T-cell (primary cell): ENCODE measurements around the gene TSC22D4. TPM values are rescaled to one million over a fixed set of nuclear protein-coding genes. Genes with fewer than 3 reads are reported as not detected.
A peak's percentile ranks its signal among the peaks of the same experiment; 100 is the strongest.

Experiments
- ATAC-seq, 4 experiments: fragments of 200-7000 bp in 3 of 4; fragments of 150-1000 bp in 1 of 4; cut with Tn5 transposase; replicated peaks in 1 of 4; 1 replicate in 3 of 4; 2 replicates in 1 of 4; pipeline ENCODE4 v1.10.0; 2021; ENCODE audit warnings: moderate library complexity in 3 of 4, mild to moderate bottlenecking in 2 of 4, moderate number of reproducible peaks in 1 of 4
- CTCF ChIA-PET, 2 donors: fragments of 300-600 bp; sonication (Branson Sonifier 250); formaldehyde crosslinking; loops; one replicate each; lab custom pipeline; 2022; ENCODE audit warnings: antibody characterized with exemption in 2 of 2; lab: Charles Lee
- POLR2A ChIA-PET, 2 donors: fragments of 300-600 bp; sonication (Branson Sonifier 250); formaldehyde crosslinking; loops; one replicate each; lab custom pipeline; 2022; ENCODE audit warnings: antibody characterized with exemption in 2 of 2; lab: Charles Lee
- DNase-seq, 35 experiments: peaks; one replicate each; pipeline versions ENCODE4 v3.0.0 to v3.0.0-alpha.2; 2013 to 2023
- H3K27ac ChIP-seq: one replicate; pipeline ENCODE4 v1.5.1; 2013; ENCODE audit warnings: low read length
- H3K27me3 ChIP-seq, 2 experiments: replicated peaks in 1 of 2; 1 replicate in 1 of 2; 2 replicates in 1 of 2; pipeline versions ENCODE4 v1.6.1 to v1.7.0; 2013; ENCODE audit warnings: low read length in 1 of 2, mixed read lengths in 1 of 2; ENCODE audit not compliant: control insufficient read depth in 2 of 2, insufficient read depth in 2 of 2; ENCODE audit errors: extremely low read depth in 1 of 2
- H3K36me3 ChIP-seq, 2 donors: 1 replicate in 1 of 2; 2 replicates in 1 of 2; pipeline versions ENCODE4 v1.6.1 to v1.7.0; 2013; ENCODE audit warnings: low read length in 1 of 2; ENCODE audit not compliant: control insufficient read depth in 2 of 2, insufficient read depth in 1 of 2; ENCODE audit errors: extremely low read depth in 1 of 2
- H3K4me1 ChIP-seq, 2 experiments: 1 replicate in 1 of 2; 2 replicates in 1 of 2; pipeline versions ENCODE4 v1.6.1 to v1.7.0; 2013; ENCODE audit warnings: low read length in 2 of 2, mixed read lengths in 1 of 2; ENCODE audit not compliant: insufficient read depth in 2 of 2, control insufficient read depth in 1 of 2; ENCODE audit errors: extremely low read depth in 1 of 2
- H3K4me3 ChIP-seq, 2 donors: 1 replicate in 1 of 2; 2 replicates in 1 of 2; pipeline versions ENCODE4 v1.5.1 to v1.7.0; 2013; ENCODE audit warnings: mild to moderate bottlenecking in 2 of 2, low read length in 1 of 2, moderate library complexity in 1 of 2; ENCODE audit not compliant: control insufficient read depth in 1 of 2; ENCODE audit errors: extremely low read depth in 1 of 2
- H3K9me3 ChIP-seq: 2 replicates; pipeline ENCODE4 v1.7.0; 2013
- H3K27ac Mint-ChIP-seq, 2 donors: one replicate each; pipeline ENCODE4 v1.8.0; 2020 to 2021; ENCODE audit warnings: mild to moderate bottlenecking in 2 of 2, mixed read lengths in 2 of 2
- H3K27me3 Mint-ChIP-seq, 2 donors: one replicate each; pipeline ENCODE4 v1.8.0; 2021 to 2022; ENCODE audit warnings: mixed read lengths in 2 of 2
- H3K36me3 Mint-ChIP-seq: one replicate; pipeline ENCODE4 v1.8.0; 2021; ENCODE audit warnings: mixed read lengths
- H3K4me1 Mint-ChIP-seq, 3 donors: one replicate each; pipeline ENCODE4 v1.8.0; 2020 to 2022; ENCODE audit warnings: mixed read lengths in 3 of 3, mild to moderate bottlenecking in 1 of 3
- H3K4me3 Mint-ChIP-seq, 3 donors: one replicate each; pipeline ENCODE4 v1.8.0; 2020 to 2022; ENCODE audit warnings: mild to moderate bottlenecking in 3 of 3, mixed read lengths in 3 of 3, moderate library complexity in 3 of 3
- H3K9me3 Mint-ChIP-seq, 3 donors: one replicate each; pipeline ENCODE4 v1.8.0; 2020 to 2022; ENCODE audit warnings: mixed read lengths in 3 of 3
- WGBS: methylation state at CpG from one replicate; pipeline ENCODE4 v1.1.5; 2013; ENCODE audit warnings: missing lambda C conversion rate; ENCODE audit not compliant: insufficient coverage; 5-methylcytosine and 5-hydroxymethylcytosine counted together
- total RNA-seq, 35 experiments: library from RNA in 6 of 35; stranded (reverse) in 6 of 35; fragments of 120-200 nt in 1 of 35; gene quantifications; one replicate each; pipeline versions ENCODE4 v1.2.1 to v1.2.4 and lab custom pipeline; 2013 to 2026

The TSC22D4 gene
- total RNA-seq, 5 donors from 2014 or later (not counting 1 experiment from before 2014, with no cell fraction given), result 85.2 to 160 (median 148) TPM

GRCh38 chr7:100484673-100485045 lies 5.6 kb upstream of the TSC22D4 start:
- Mint-ChIP-seq H3K9me3 (no peaks in the 10 kb centered on the region), H3K36me3 (no peaks in the 10 kb centered on the region), H3K27ac (peak overlapping the region; percentile 72 to 82), H3K4me3 (peak overlapping the region; percentile 2 to 74 (median 52)), H3K27me3 (no peaks in the 10 kb centered on the region), H3K4me1 (peaks cover 18 to 26% (median 26%) of the 10 kb centered on the region in 3 donors)
- Histone ChIP-seq H3K4me1 (peaks cover 6 to 27% of the 10 kb centered on the region in 2 experiments), H3K27ac (no peak overlapping the region), H3K9me3 (no peaks in the 10 kb centered on the region), H3K36me3 (no peaks in the 10 kb centered on the region), H3K27me3 (peaks cover 0 to 3% of the 10 kb centered on the region in 2 experiments), H3K4me3 (no peak overlapping the region)
- CTCF ChIA-PET, result no interaction called here
- peak in 1 of 35 experiments; percentile 29 for DNase-seq
- POLR2A ChIA-PET, result no interaction called here
- 82% methylated on average over 5 of the region's 6 CpGs for WGBS
- no peak for ATAC-seq

GRCh38 chr7:100483722-100484672 lies 5.0 kb upstream of the TSC22D4 start, which contains the start of gene NYAP1:
NYAP1 (plus strand) TSS chr7:100483927; CDS start chr7:100485312, 1,385 bp downstream.
- H3K36me3 ChIP-seq, result no peaks in the 10 kb centered on the region
- no peaks in the 10 kb centered on the region for H3K9me3 ChIP-seq
- H3K27ac ChIP-seq, result peak within 1 kb of the TSS; percentile 4
- H3K4me3 ChIP-seq, result peak within 1 kb of the TSS; percentile 58 to 71
- Mint-ChIP-seq H3K4me3 (peak within 1 kb of the TSS; percentile 79 to 86 (median 83)), H3K4me1 (peaks cover 22 to 25% (median 24%) of the 10 kb centered on the region in 3 donors), H3K9me3 (no peaks in the 10 kb centered on the region), H3K27me3 (no peaks in the 10 kb centered on the region), H3K27ac (peak within 1 kb of the TSS; percentile 73 to 82), H3K36me3 (no peaks in the 10 kb centered on the region)
- CTCF ChIA-PET, result interaction anchor here (1.0 to 1.9 kb wide), 3 partner anchors 15 to 55 kb away, joined by 3 to 6 read pairs (median 6); partner anchors contain the start of gene AGFG2 (in 1 of the 2)
- 86% methylated on average over 11 of the region's 45 CpGs for whole genome bisulfite sequencing
- POLR2A ChIA-PET, result no interaction called here
- ATAC-seq (peak; percentile 58 to 62 (median 60)), DNase-seq (peak in 32 of 35 experiments; percentile 28 to 77 (median 50))
- peaks cover 10 to 29% of the 10 kb centered on the region in 2 experiments for H3K4me1 ChIP-seq
- peaks cover 0 to 3% of the 10 kb centered on the region in 2 experiments for H3K27me3 ChIP-seq

GRCh38 chr7:100483090-100483721 lies 4.2 kb upstream of the TSC22D4 start:
- H3K27ac ChIP-seq, result no peak overlapping the region
- under 1% methylated on average over 74 of the region's 79 CpGs for WGBS
- peak; percentile 41 to 90 (median 73) for DNase-seq

GRCh38 chr7:100482728-100483089 lies 3.7 kb upstream of the TSC22D4 start:
- no peaks in the 10 kb centered on the region for H3K9me3 Mint-ChIP-seq
- no peak for DNase-seq
- H3K4me3 Mint-ChIP-seq, result peak overlapping the region; percentile 79 to 86 (median 83)
- peak overlapping the region; percentile 73 to 74 for H3K27ac Mint-ChIP-seq
- Histone ChIP-seq H3K36me3 (no peaks in the 10 kb centered on the region), H3K9me3 (no peaks in the 10 kb centered on the region), H3K27ac (no peak overlapping the region), H3K27me3 (peaks cover 0 to 3% of the 10 kb centered on the region in 2 experiments), H3K4me3 (peak overlapping the region; percentile 58 to 71), H3K4me1 (peaks cover 10 to 29% of the 10 kb centered on the region in 2 experiments)
- H3K4me1 Mint-ChIP-seq, result peaks cover 22 to 25% (median 24%) of the 10 kb centered on the region in 3 donors
- ChIA-PET POLR2A (interaction anchor here in 1 of 2 donors (0.5 kb wide), 1 partner anchor 64 kb away, joined by 3 read pairs; no protein-coding TSS in a partner anchor), CTCF (interaction anchor here (0.5 to 1.9 kb wide), 7 partner anchors 10 to 360 kb away, joined by 3 to 6 read pairs (median 5); partner anchors contain the start of gene AGFG2 (in 1 of the 2))
- ATAC-seq, result no peak
- no peaks in the 10 kb centered on the region for H3K27me3 Mint-ChIP-seq
- 47% methylated on average over 13 of the region's 14 CpGs for WGBS
- no peaks in the 10 kb centered on the region for H3K36me3 Mint-ChIP-seq

More at GRCh38 chr7:100483090-100483721, 4.2 kb upstream of the TSC22D4 start:
- H3K27me3 Mint-ChIP-seq, result no peaks in the 10 kb centered on the region
- H3K27ac Mint-ChIP-seq, result peak overlapping the region; percentile 73 to 74
- no peaks in the 10 kb centered on the region for H3K9me3 Mint-ChIP-seq
- Histone ChIP-seq H3K27me3 (peaks cover 0 to 3% of the 10 kb centered on the region in 2 experiments), H3K4me1 (peaks cover 10 to 29% of the 10 kb centered on the region in 2 experiments), H3K9me3 (no peaks in the 10 kb centered on the region), H3K36me3 (no peaks in the 10 kb centered on the region), H3K4me3 (peak overlapping the region; percentile 58 to 71)
- peak; percentile 64 to 77 (median 66) for ATAC-seq
- H3K4me1 Mint-ChIP-seq, result peaks cover 22 to 25% (median 24%) of the 10 kb centered on the region in 3 donors
- H3K4me3 Mint-ChIP-seq, result peak overlapping the region; percentile 79 to 86 (median 83)
- H3K36me3 Mint-ChIP-seq, result no peaks in the 10 kb centered on the region
- ChIA-PET POLR2A (no interaction called here), CTCF (interaction anchor here (0.5 to 1.9 kb wide), 7 partner anchors 12 to 361 kb away, joined by 3 to 6 read pairs (median 5); partner anchors contain the start of gene AGFG2 (in 1 of the 2))

- H3K27ac Mint-ChIP-seq, result no peak overlapping the region
- H3K9me3 Mint-ChIP-seq, result no peaks in the 10 kb centered on the region
- peaks cover 3% of the 10 kb centered on the region for H3K36me3 Mint-ChIP-seq
- ATAC-seq (no peak), DNase-seq (no peak)
- peaks cover 0 to 11% of the 10 kb centered on the region in 2 donors for H3K36me3 ChIP-seq
- H3K27me3 ChIP-seq, result peaks cover 0 to 3% of the 10 kb centered on the region in 2 experiments
- peaks cover 17 to 42% of the 10 kb centered on the region in 2 experiments for H3K4me1 ChIP-seq
- no peak overlapping the region for H3K4me3 ChIP-seq
- no peak overlapping the region for H3K27ac ChIP-seq
- no peaks in the 10 kb centered on the region for H3K27me3 Mint-ChIP-seq
- peak overlapping the region in 2 of 3 donors; percentile 5 to 50 for H3K4me3 Mint-ChIP-seq
- ChIA-PET CTCF (interaction anchor here (0.6 to 1.0 kb wide), 5 partner anchors 12 to 604 kb away, joined by 3 to 7 read pairs (median 5); partner anchors contain the start of gene TRIM56 (in 1 of the 2)), POLR2A (interaction anchor here (0.6 kb wide), 2 partner anchors 50 to 834 kb away, joined by 3 to 6 read pairs; no protein-coding TSS in a partner anchor)
- H3K4me1 Mint-ChIP-seq, result peaks cover 28 to 32% (median 32%) of the 10 kb centered on the region in 3 donors
- H3K9me3 ChIP-seq, result no peaks in the 10 kb centered on the region
- 100% methylated on average over 1 of the region's 1 CpG for WGBS
Observed at GRCh38 chr7:100481466-100481865, 2.5 kb upstream of the TSC22D4 start.
